HL-60 (cell line): ENCODE data around the gene GP1BA.

Experiments
- GABPA ChIP-seq: IDR thresholded peaks from 2 replicates; pipeline ENCODE4 v1.6.1; 2012; ENCODE audit warnings: low read depth
- POLR2AphosphoS5 ChIP-seq: IDR thresholded peaks from 2 replicates; pipeline ENCODE4 v1.6.1; 2012; ENCODE audit warnings: low read depth
- TF ChIP-seq, protein P1 (sequence below): IDR thresholded peaks from one replicate; pipeline ENCODE4 v1.5.1; 2011; ENCODE audit warnings: low read length, control low read depth, inconsistent platforms; ENCODE audit not compliant: insufficient read depth
- TF ChIP-seq, protein P2 (sequence below): IDR thresholded peaks from 2 replicates; pipeline ENCODE4 v1.6.1; 2012; ENCODE audit warnings: low read depth; ENCODE audit not compliant: insufficient replicate concordance

GRCh38 chr17:4887581-4887980, 44.5 kb upstream of the GP1BA start:
- TF ChIP-seq, protein P1, sequence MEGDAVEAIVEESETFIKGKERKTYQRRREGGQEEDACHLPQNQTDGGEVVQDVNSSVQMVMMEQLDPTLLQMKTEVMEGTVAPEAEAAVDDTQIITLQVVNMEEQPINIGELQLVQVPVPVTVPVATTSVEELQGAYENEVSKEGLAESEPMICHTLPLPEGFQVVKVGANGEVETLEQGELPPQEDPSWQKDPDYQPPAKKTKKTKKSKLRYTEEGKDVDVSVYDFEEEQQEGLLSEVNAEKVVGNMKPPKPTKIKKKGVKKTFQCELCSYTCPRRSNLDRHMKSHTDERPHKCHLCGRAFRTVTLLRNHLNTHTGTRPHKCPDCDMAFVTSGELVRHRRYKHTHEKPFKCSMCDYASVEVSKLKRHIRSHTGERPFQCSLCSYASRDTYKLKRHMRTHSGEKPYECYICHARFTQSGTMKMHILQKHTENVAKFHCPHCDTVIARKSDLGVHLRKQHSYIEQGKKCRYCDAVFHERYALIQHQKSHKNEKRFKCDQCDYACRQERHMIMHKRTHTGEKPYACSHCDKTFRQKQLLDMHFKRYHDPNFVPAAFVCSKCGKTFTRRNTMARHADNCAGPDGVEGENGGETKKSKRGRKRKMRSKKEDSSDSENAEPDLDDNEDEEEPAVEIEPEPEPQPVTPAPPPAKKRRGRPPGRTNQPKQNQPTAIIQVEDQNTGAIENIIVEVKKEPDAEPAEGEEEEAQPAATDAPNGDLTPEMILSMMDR = no peak
- TF ChIP-seq, protein P2, sequence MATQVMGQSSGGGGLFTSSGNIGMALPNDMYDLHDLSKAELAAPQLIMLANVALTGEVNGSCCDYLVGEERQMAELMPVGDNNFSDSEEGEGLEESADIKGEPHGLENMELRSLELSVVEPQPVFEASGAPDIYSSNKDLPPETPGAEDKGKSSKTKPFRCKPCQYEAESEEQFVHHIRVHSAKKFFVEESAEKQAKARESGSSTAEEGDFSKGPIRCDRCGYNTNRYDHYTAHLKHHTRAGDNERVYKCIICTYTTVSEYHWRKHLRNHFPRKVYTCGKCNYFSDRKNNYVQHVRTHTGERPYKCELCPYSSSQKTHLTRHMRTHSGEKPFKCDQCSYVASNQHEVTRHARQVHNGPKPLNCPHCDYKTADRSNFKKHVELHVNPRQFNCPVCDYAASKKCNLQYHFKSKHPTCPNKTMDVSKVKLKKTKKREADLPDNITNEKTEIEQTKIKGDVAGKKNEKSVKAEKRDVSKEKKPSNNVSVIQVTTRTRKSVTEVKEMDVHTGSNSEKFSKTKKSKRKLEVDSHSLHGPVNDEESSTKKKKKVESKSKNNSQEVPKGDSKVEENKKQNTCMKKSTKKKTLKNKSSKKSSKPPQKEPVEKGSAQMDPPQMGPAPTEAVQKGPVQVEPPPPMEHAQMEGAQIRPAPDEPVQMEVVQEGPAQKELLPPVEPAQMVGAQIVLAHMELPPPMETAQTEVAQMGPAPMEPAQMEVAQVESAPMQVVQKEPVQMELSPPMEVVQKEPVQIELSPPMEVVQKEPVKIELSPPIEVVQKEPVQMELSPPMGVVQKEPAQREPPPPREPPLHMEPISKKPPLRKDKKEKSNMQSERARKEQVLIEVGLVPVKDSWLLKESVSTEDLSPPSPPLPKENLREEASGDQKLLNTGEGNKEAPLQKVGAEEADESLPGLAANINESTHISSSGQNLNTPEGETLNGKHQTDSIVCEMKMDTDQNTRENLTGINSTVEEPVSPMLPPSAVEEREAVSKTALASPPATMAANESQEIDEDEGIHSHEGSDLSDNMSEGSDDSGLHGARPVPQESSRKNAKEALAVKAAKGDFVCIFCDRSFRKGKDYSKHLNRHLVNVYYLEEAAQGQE = no peak
- TF ChIP-seq GABPA (no peak), POLR2AphosphoS5 (no peak)
